Panc1 (cell line): ENCODE results near the gene GABRD. TPM values are rescaled to one million over a fixed set of nuclear protein-coding genes. Genes with fewer than 3 reads are reported as not detected.

ENCODE experiments used
- ATAC-seq: fragments of 200-7000 bp; cut with Tn5 transposase; 2 replicates; pipeline ENCODE4 v1.9.1; 2020; ENCODE audit warnings: mild to moderate bottlenecking, moderate library complexity
- BruUV-seq: library from RNA; stranded (reverse); fragments of 400-500 nt; replicated peaks from 2 replicates; lab custom pipeline; 2021; lab: Mats Ljungman, UMichigan
- CTCF ChIA-PET: fragments of 300-600 bp; sonication (Branson Sonifier 250); formaldehyde crosslinking; loops from one replicate; lab custom pipeline; 2022; ENCODE audit warnings: antibody characterized with exemption; lab: Charles Lee
- POLR2A ChIA-PET: fragments of 300-600 bp; sonication (Branson Sonifier 250); formaldehyde crosslinking; loops from one replicate; lab custom pipeline; 2022; ENCODE audit warnings: antibody characterized with exemption; lab: Charles Lee
- DNase-seq: peaks from one replicate; pipeline ENCODE4 v3.0.0-alpha.2; 2010; ENCODE audit warnings: low read depth, low spot score
- H3K27ac ChIP-seq: 2 replicates; pipeline ENCODE4 v1.5.1; 2011; ENCODE audit warnings: mild to moderate bottlenecking, low read length, inconsistent platforms
- H3K27me3 ChIP-seq: fragments of 200-500 bp; sonication (Bioruptor generic); 2 replicates; pipeline ENCODE4 v1.6.0; 2014; ENCODE audit warnings: low read length, inconsistent platforms; ENCODE audit not compliant: control insufficient read depth, insufficient read depth
- H3K36me3 ChIP-seq: fragments of 200-500 bp; sonication (Bioruptor generic); 2 replicates; pipeline ENCODE4 v1.5.1; 2014; ENCODE audit warnings: inconsistent platforms, mild to moderate bottlenecking, low read length, moderate library complexity; ENCODE audit not compliant: control insufficient read depth, insufficient read depth
- H3K4me1 ChIP-seq: 2 replicates; pipeline ENCODE4 v1.5.1; 2011; ENCODE audit warnings: inconsistent platforms, mild to moderate bottlenecking, low read length, moderate library complexity; ENCODE audit not compliant: control insufficient read depth, insufficient read depth
- H3K4me3 ChIP-seq, 2 experiments: 2 replicates each; pipeline ENCODE4 v1.5.1; 2011 to 2012; ENCODE audit warnings: low read depth in 2 of 2, low read length in 2 of 2, mild to moderate bottlenecking in 2 of 2, inconsistent platforms in 1 of 2, moderate library complexity in 1 of 2
- H3K9me3 ChIP-seq: fragments of 200-500 bp; sonication (Bioruptor generic); 2 replicates; pipeline ENCODE4 v1.5.1; 2014; ENCODE audit warnings: low read depth, mild to moderate bottlenecking, inconsistent platforms, low read length, moderate library complexity; ENCODE audit not compliant: control insufficient read depth, insufficient read depth
- POLR2AphosphoS5 ChIP-seq: IDR thresholded peaks from 2 replicates; pipeline ENCODE4 v1.6.1; 2012; ENCODE audit warnings: mild to moderate bottlenecking, low read depth, low read length, moderate library complexity
- SIN3A ChIP-seq: IDR thresholded peaks from 2 replicates; pipeline ENCODE4 v1.6.1; 2012; ENCODE audit warnings: low read depth, mild to moderate bottlenecking, low read length, moderate library complexity, borderline replicate concordance; ENCODE audit not compliant: insufficient read depth
- TCF7L2 ChIP-seq: IDR thresholded peaks from 2 replicates; pipeline ENCODE4 v1.6.1; 2011; ENCODE audit warnings: mild to moderate bottlenecking, low read depth, low read length, inconsistent platforms
- in situ Hi-C: cut with HindIII; loops from 2 replicates; pipeline ENCODE4 v1.10.0; 2016; ENCODE audit warnings: low sequenced_read_pairs, low pct_unique_long_range_greater_than_20kb
- intact Hi-C: fragments of 100-400 bp; cut with micrococcal nuclease; formaldehyde crosslinking; loops from one replicate; pipeline ENCODE4 v1.10.0; 2022; ENCODE audit not compliant: unreplicated experiment
- total RNA-seq: library from RNA; stranded (reverse); gene quantifications from one replicate; pipeline ENCODE4 v1.2.1, GENCODE V29; 2021; ENCODE audit not compliant: unreplicated experiment
- TF ChIP-seq, protein P1 (sequence below), 2 experiments: IDR thresholded peaks; 2 replicates each; pipeline ENCODE4 v1.6.1; 2011 to 2012; ENCODE audit warnings: low read depth in 2 of 2, control low read depth in 1 of 2, low read length in 1 of 2, mild to moderate bottlenecking in 1 of 2, moderate library complexity in 1 of 2; ENCODE audit not compliant: insufficient read depth in 1 of 2
- TF ChIP-seq, protein P2 (sequence below): fragments of 450-650 bp; IDR thresholded peaks from 2 replicates; pipeline ENCODE4 v1.5.1; 2017; ENCODE audit warnings: mild to moderate bottlenecking

The GABRD gene
- total RNA-seq, 1 experiment from 2014 or later = 3.0 TPM

DNA sequence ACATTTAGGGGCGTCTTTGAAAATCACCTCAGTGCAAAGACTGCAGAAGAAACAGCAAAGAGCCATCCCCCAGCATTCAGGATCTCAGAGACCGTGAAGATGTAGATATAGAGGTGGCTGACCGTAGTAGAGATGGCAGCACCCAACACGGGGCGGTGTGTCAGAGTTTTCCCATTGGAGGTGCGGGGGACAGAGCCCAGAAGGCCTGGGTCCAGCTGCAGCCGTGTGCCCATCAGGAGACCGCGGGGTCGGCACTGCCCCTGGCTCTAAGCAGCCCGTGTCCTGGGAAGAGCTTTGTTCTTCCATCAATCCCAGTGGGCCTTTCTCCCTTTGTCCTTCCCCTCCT lies 1.1 kb downstream of the GABRD start:
- Histone ChIP-seq H3K27ac (no peak overlapping the region), H3K27me3 (peaks cover 2% of the 10 kb centered on the region; the same call in 1 of the 2 replicates), H3K36me3 (no peaks in the 10 kb centered on the region), H3K4me1 (no peaks in the 10 kb centered on the region), H3K9me3 (no peaks in the 10 kb centered on the region), H3K4me3 (no peak overlapping the region)
- BruUV-seq = no TSS peak
- intact Hi-C loops = no loop called here
- TF ChIP-seq SIN3A (no peak), POLR2AphosphoS5 (no peak), TCF7L2 (no peak)
- TF ChIP-seq, protein P1, sequence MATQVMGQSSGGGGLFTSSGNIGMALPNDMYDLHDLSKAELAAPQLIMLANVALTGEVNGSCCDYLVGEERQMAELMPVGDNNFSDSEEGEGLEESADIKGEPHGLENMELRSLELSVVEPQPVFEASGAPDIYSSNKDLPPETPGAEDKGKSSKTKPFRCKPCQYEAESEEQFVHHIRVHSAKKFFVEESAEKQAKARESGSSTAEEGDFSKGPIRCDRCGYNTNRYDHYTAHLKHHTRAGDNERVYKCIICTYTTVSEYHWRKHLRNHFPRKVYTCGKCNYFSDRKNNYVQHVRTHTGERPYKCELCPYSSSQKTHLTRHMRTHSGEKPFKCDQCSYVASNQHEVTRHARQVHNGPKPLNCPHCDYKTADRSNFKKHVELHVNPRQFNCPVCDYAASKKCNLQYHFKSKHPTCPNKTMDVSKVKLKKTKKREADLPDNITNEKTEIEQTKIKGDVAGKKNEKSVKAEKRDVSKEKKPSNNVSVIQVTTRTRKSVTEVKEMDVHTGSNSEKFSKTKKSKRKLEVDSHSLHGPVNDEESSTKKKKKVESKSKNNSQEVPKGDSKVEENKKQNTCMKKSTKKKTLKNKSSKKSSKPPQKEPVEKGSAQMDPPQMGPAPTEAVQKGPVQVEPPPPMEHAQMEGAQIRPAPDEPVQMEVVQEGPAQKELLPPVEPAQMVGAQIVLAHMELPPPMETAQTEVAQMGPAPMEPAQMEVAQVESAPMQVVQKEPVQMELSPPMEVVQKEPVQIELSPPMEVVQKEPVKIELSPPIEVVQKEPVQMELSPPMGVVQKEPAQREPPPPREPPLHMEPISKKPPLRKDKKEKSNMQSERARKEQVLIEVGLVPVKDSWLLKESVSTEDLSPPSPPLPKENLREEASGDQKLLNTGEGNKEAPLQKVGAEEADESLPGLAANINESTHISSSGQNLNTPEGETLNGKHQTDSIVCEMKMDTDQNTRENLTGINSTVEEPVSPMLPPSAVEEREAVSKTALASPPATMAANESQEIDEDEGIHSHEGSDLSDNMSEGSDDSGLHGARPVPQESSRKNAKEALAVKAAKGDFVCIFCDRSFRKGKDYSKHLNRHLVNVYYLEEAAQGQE (IDR thresholded peaks at IDR 0.05; ENCODE audit: insufficient read depth in 1 of 2, low read depth in 2 of 2, low read length in 1 of 2) = no peak
- TF ChIP-seq, protein P2, sequence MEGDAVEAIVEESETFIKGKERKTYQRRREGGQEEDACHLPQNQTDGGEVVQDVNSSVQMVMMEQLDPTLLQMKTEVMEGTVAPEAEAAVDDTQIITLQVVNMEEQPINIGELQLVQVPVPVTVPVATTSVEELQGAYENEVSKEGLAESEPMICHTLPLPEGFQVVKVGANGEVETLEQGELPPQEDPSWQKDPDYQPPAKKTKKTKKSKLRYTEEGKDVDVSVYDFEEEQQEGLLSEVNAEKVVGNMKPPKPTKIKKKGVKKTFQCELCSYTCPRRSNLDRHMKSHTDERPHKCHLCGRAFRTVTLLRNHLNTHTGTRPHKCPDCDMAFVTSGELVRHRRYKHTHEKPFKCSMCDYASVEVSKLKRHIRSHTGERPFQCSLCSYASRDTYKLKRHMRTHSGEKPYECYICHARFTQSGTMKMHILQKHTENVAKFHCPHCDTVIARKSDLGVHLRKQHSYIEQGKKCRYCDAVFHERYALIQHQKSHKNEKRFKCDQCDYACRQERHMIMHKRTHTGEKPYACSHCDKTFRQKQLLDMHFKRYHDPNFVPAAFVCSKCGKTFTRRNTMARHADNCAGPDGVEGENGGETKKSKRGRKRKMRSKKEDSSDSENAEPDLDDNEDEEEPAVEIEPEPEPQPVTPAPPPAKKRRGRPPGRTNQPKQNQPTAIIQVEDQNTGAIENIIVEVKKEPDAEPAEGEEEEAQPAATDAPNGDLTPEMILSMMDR = no peak
- CTCF ChIA-PET = no interaction called here
- POLR2A ChIA-PET = no interaction called here
- no peak for DNase-seq
- ATAC-seq = no peak
- in situ Hi-C loops = no loop called here

DNA sequence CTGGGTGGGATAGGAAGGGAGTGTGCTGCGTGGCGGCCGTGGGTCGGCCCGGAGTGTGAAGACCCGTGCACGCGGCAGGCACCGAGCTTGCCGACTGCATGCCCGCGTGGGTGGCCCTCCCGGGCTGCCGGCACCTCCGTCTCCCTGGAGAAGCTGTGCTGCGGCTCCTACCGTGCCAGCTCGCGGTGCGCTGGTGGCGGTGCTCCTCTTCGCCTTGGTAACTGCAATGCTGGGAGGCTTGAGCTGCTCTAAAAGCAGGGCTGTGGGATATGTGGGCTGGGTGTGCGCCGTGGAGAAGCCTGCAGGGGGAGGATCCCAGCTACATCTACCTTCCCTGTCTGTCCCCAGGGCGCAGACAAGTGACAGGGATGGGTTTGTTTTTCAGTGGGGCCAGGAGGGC lies 2.4 kb downstream of the GABRD start:
- Histone ChIP-seq H3K4me1 (no peaks in the 10 kb centered on the region), H3K36me3 (no peaks in the 10 kb centered on the region), H3K9me3 (no peaks in the 10 kb centered on the region), H3K27me3 (peaks cover 2% of the 10 kb centered on the region; the same call in 1 of the 2 replicates), H3K4me3 (no peak overlapping the region), H3K27ac (no peak overlapping the region)
- in situ Hi-C loops = no loop called here
- DNase-seq (no peak), ATAC-seq (no peak)
- ChIA-PET POLR2A (no interaction called here), CTCF (interaction anchor here (1.0 kb wide), 1 partner anchor 22 kb away, joined by 3 read pairs; no protein-coding TSS in a partner anchor)
- TF ChIP-seq, protein P2 = no peak
- TF ChIP-seq, protein P1 (IDR thresholded peaks at IDR 0.05; ENCODE audit: insufficient read depth in 1 of 2, low read depth in 2 of 2, low read length in 1 of 2) = no peak
- intact Hi-C loops = no loop called here
- no TSS peak for BruUV-seq
